CD4-positive, alpha-beta T cell treated with Interleukin-1 beta for 1 hour (primary cell): ENCODE data around the gene DNAH6.
A peak's percentile ranks its signal among the peaks of the same experiment; 100 is the strongest.

ENCODE experiments used
- DNase-seq, 2 donors: peaks; one replicate each; pipeline ENCODE4 v3.0.0-alpha.2; 2020 to 2022

Gene DNAH6

DNA sequence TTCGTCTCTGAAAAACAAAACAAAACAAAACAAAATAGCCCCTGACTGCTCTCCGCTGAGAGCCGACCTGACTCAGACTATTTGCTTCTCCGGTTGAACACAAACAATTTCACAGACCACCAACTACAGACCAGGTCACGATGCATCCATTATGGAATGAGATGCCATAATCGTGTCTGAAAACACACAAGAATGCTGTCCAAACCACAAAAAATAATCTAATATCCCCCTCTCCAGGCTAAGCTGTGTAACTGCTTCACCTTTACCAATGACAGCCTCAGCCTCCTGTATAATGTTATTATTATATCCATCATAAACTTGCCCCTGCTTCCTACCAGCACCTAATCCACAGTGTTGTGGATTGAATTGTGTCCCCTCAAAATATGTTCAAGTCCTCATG lies 114.7 kb downstream of the DNAH6 start:
- peak in 1 of 2 donors; percentile 59 for DNase-seq

DNA sequence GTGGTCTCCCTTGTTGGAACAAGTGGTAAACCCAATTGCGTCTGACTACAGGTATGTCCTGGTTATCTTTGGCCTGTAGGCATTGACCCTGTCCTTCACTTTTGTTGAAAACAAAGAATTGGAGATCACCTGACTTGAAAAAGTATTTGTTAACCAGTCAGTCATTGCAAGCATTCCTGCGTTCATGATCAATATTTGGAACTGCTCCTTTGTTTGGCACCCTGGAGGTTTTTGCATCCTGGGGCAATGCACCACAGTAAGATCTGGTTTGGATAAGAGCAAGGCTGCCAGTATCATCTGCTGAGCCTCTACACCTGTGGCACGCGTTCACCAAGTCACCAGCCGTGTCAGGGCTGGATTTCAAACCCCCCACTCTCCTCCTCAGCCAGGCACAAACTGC lies 115.7 kb downstream of the DNAH6 start:
- DNase-seq: no peak

DNA sequence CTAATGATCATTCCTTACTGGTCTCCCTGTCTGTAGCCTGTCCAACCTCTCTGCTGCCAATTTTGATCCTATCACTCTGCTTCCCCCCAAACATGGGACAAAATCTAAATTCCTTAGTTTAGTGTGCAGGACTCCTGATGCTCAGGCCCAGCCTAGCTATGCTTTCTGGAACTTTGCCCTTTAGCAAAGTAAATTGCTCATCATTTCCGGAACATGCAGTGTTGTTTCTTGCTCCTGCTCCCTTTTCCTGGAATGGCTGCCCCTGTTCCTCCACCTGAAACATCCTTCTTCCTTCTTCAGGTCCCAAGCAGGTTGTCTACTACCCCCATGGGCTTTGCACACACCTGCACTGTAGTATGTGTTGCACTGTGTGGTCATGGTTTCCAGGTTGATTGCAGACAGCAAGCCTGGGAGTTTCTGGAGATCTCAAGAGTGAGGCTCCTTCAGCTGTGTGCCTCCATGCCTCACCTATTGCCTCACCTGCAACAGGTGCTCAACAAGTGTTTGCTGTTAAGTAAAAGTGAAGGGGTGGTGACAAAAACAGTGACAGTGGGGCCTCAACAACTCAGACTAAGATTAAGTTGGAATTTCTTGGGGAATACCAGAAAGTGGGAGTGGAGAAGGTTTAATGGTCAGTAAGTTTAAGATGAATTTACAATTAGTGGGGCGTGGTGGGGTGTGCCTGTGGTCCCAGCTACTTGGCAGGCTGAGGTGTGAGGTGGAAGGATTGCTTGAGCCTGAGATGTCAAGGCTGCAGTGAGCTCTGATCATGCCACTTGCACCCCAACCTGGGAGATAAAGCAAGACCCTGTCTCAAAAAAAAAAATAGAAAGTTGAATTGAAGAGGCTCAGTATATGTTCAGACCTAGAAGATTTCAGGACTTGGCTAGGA lies 120.0 kb downstream of the DNAH6 start:
- DNase-seq: no peak

DNA sequence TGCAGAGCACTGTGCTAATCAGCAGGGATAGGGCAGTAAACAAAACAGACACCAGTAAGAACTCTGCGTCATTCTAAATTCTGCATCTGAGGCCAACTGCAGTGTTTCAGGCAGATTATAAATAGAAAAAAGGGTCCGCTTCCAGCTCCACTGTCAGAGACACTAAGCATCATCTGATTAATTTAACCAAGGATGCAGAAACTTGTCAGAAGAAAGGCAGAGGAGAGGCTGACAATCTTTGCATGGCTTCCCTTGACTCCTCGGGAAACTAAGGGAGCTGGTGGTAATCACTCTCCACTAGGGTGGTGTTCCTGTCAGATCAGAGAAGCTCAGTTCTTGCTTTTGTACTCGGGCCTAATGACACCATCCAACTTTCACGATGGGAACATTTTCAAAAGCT lies 123.5 kb downstream of the DNAH6 start:
- DNase-seq: no peak

DNA sequence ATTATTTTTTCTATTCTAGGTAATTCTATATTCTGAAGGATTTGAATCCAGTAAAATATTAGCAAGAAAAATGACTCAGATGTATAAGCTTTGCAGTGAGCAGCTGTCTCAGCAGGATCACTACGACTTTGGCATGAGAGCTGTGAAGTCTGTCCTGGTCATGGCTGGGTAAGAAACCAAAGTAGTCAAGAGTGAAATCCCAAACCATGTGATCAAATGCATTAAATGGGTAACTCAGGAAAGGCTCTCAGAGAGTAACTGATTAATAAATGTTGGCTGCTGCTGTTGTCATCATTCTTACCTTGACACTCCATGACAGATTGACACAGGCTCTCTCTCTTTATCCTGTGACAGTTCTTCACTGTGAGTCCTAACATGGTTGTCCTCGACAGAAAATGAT lies 124.1 kb downstream of the DNAH6 start:
- DNase-seq: no peak

DNA sequence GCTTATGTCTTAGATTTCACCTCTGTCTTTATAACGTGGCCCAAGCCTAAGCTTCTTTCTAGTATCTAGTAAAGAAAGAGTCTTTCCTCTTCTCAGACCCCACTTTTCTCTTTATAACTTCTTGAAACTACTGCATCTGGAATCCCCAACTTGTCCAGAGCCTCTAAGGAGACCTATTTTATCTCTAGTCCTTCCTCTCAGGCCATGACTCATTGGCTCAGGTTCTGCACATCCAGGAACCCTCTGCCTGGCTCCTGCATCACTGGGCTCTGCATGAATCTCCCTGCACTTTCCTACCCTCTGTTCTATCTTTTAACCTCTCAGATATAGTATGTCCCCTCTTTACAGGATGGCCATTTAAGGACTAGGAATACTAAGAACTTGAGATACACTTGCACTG lies 124.7 kb downstream of the DNAH6 start:
- DNase-seq: no peak

DNA sequence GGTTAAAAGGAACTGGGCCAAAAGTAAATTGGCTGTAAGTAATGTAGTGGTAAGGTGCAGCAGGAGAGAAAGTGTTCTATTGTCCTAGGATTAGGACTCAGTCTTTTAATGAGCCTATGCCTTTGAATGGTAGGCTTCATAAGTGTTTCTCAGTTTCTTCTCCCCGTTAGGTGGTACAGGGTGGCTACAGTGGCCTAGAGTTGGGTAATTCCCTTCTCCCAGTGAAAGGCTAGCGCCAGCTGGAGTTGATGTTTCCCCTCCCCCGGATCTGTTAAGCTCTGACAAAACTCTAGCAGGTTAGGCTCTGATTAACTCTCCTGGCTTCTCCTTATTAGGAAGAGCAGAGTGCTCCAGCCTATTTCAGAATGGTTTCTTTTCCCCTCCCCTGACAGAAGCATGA lies 127.7 kb downstream of the DNAH6 start:
- no peak for DNase-seq

DNA sequence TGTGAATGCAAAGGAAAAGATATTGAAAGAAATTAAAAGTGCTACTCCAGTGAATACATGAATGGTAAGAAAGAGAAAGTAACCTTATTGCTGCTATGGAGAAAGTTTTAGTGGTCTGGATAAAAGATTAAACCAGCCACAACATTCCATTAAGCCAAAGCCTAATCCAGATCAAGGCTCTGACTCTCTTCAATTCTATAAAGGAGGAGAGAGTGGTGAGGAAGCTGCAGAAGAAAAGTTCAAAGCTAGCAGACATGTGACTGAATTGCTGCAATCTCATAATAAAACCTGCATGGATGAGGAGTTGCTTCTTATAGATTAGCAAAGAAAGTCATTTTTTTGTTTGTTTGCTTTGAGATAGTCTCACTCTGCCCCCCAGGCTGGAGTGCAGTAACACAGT lies 130.2 kb downstream of the DNAH6 start:
- DNase-seq: no peak

DNA sequence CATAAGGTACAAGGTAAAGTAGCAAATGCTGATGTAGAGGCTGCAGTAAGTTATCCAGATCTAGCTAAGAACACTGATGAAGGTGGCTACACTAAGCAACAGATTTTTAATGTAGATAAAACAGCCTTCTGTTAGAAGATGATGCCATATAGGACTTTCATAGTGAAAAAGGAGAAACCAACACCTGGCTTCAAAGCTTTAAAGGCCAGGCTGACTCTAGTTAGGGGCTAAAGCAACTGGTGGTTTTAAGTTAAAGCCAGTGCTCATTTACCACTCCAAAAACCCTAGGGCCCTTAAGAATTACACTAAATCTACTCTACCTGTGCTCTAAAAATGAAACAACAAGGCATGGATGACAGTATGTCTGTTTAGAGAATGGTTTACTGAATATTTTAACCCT lies 131.0 kb downstream of the DNAH6 start:
- no peak for DNase-seq

DNA sequence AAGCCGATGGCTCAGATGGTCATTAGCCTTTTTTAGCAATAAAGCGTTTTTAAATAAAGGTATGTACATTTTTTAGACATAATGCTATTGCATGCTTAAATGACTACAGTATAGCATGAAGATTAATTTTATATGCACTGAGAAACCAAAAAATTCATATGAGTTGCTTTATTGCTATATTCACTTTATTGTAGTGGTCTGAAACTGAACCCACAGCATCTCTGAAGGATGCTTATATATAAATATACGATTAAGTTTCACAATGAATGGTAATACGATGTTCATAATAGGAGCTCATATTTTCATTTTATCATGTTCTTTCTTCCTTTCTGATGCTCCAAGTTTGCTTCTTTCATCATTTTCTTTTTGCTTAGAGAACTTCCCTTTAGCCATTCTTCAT lies 132.8 kb downstream of the DNAH6 start:
- DNase-seq: no peak

DNA sequence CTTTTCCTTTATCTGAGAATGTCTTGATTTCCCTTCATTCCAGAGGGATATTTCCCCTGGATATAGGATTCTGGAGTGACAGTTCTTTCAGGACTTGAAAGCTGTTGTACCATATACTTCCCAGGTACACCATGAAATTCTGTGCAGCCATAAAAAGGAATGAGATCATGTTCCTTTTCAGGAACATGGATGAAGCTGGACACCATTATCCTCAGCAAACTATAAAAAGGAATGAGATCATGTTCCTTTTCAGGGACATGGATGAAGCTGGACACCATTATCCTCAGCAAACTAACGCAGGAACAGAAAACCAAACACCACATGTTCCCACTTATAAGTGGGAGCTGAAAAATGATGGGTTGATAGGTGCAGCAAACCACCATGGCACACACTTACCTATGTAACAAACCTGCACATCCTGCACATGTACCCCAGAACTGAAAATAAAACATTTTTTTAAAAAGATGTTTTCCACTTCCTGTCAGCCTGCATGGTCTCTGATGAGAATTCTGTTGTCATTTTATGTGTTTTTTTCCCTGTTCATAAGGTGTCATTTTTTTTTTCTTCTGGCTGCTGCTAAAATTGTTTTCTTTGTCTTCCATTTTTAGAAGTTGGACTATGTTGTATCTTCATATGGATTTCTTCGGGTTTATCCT lies 133.3 kb downstream of the DNAH6 start:
- DNase-seq: peak in 1 of 2 donors; percentile 19

DNA sequence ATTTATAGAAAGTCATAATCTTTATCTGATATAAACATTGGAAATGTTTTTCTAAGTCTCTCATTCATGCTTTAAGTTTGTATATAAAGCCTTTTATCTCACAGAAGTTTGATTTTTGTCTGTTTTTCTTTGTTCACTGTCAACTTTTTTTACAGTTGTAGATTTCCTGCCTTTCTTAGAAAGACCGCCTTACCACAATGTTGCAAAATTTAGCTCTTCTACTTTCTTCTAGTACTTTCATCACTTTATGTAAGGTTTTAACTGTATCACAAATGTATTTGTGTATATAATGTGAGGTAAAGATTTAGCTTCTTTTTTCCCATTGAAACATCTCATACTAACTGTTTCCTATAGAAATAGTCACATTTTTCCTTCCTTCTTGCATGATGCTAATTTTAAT lies 136.1 kb downstream of the DNAH6 start:
- DNase-seq: peak in 1 of 2 donors; percentile 10

DNA sequence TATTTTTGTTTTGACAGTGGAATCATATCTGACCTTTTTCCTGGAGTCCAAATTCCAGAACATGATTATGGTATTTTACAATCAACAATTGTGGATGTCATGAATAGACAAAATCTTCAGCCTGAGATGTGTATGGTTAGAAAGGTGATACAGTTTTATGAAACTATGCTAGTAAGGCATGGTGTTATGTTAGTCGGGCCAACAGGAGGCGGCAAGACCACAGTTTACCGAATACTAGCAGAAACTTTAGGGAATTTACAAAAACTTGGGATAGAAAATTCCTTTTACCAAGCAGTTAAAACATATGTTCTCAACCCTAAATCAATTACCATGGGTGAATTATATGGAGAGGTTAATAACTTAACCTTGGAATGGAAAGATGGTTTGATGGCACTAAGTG lies 137.0 kb downstream of the DNAH6 start:
- DNase-seq: no peak

DNA sequence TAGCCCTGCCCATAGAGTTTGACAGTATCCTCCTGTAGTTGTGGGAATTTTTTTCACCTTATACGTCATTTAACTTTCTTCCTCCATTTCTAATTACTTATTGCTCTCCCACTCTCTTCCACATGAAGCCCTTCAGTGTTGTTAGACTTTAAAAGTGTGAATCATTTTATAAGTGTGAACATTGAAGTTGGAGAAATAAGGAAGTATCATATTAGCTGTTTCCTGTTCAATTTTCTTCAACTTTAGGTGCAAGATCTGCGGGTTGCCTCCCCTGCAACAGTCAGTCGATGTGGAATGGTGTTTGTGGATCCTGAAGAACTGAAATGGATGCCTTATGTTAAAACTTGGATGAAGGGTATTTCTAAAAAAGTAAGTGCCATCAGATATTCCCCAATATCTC lies 138.1 kb downstream of the DNAH6 start:
- no peak for DNase-seq

DNA sequence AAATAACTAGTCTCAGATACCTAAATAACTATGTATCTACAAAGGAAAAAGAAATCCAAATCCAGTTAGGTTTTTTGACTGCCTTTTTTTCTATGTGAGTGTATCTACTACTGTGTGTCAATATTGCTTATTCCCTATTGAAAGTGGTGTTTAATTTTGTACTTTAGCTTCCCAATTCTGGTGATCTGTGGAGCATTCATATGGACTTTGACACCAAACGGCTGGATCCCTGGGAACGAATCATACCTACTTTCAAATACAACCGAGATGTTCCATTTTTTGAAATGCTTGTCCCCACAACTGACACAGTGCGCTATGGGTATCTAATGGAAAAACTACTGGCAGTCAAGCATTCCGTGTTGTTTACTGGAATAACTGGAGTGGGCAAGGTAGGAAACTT lies 152.8 kb downstream of the DNAH6 start:
- no peak for DNase-seq

DNA sequence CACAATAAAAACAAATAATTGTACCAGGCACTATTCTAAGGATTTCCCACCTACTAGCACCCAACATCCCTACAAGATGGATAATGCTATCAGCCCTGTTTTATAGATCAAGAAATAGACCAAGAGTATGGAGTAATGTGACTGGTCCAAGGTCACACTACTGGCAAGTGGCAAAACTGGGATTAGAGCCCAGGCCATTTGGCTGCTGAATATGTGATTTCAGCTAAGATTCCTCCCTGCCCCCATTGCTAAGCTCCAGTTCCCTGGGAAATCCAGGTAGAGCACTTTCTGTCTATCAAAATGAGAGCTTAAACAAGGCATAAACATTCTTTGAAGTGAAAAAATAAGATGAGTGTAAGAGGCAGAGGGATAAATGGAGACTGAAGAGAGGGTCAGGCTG lies 157.8 kb downstream of the DNAH6 start:
- DNase-seq: no peak

DNA sequence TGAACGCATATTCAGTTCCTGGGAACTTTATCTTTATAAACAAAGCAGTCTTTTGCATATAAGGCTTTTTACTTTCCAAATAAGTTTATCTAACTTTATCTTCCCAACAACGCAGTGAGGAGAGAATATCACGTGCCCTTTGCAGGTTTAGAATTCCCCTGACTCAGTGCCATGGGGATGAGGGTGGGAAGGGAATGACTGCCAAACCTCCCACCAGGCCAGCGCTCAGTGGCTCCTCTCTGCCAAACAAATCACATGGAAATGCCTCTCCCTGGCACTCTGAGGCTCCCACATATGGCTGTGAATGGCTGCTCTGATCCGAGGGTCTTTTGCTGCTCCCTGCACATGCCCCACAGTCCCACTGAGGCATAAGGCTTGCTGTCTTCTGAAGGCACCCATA lies 158.3 kb downstream of the DNAH6 start:
- no peak for DNase-seq

DNA sequence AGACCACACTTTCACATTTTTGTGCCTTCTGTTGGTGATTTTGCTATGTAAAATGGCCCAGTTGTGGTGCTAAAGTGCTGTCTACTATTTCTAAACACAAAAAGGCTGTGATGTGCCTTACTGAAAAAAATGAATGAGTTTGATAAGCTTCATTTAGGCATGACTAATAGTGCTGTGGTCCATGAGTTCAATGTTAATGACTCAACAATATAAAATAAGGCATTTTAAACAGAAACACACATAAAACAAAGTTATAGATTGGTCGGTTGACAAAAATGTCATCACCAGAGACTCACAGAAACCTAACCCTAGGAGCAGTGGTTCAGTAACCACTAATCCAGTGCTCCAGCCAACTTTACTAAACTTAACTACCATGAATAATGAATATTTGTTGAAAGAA lies 160.0 kb downstream of the DNAH6 start:
- no peak for DNase-seq

DNA sequence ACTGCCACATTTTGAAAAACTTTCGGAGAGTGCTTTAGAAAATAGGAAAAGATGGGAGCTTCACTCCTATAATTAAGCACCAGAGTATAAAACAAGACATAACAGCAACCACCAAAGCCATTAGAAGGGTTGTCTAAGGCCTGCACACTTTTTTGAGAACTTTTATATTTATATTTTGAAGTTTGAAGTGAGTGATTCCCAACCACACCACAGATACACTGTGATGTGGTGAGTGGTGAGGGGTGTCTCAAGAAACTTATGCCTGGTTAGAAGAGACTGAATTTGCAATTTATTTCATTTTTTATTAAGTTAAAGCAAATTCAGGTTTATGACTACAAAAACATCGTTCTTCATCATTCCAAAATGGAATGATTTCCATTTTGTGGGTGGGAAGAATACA lies 161.9 kb downstream of the DNAH6 start:
- no peak for DNase-seq

DNA sequence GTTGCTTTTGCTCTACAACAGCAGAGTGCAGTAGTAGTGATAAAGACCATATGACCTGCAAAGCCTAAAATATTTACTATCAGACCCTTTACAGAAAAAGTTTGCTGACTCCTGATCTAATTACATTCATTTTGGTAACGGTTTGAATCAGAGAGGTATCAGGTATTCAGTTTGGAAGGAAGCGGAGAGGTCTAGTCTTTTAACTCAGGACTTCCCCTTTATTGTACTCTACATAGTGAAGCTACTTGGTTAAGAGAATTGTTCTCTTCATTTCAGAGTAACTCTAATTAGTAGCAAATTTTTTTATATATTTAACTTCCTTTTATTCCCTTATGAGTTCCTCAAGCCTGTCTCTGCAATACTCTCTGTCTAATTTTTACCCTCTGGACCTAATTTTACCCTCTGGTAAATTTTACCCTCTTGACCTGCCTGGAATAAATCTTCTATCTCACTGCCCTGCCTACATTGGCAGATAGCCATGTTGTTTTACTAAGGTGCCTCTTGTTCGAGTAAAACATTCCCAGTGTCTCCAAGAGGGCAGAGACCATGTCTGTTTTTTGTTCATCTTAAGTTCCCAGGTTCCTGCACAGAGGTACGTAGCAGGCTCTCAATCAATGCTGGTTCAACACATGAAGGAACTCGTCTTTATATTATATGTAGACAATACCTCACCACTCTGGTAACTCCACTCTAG lies 170.6 kb downstream of the DNAH6 start:
- DNase-seq: no peak

DNA sequence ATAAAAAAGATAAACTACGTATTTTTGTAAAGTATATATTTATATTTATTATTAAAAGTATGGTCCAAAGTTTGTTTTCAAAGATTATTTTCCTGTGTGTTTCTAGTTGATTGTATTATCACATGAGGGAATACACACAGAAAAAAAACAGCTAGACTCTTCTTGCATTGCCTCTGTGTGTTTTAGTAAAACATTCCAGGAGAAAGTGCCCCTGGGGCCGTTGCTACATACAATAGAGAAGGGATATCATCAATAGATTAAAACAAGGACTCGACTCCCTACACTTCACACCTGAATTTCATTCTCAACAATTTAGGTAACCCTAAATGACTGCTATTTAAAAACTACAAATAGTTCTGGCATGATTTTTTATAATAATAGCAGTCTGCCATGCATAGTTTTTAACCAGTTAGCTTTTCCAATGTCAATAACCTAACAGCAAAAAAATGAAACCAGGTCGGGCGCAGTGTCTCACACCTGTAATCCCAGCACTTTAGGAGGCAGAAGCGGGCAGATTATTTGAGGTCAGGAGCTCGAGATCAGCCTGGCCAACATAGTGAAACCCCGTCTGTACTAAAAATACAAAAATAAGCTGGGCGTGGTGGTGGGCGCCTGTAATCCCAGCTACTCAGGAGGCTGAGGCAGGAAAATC lies 171.3 kb downstream of the DNAH6 start:
- DNase-seq: no peak

DNA sequence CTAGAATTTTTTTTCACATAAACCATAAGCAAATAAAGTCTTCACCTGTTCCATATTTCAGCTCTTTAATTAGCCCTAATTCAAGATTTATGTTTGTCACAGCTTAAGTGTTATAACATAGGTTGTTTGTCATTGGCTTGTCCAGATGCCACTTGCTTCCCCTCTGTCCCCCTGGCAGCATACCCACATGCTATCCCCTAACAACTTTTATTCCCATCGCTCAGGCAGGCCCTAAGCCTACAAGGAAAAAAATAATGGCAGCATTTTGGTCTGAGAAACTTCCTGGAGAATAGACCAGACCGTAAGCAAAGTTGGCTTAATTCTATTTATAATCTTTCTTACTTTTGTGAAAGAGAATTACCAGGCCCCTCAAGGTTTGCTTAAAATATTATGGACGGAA lies 173.9 kb downstream of the DNAH6 start:
- DNase-seq: no peak

DNA sequence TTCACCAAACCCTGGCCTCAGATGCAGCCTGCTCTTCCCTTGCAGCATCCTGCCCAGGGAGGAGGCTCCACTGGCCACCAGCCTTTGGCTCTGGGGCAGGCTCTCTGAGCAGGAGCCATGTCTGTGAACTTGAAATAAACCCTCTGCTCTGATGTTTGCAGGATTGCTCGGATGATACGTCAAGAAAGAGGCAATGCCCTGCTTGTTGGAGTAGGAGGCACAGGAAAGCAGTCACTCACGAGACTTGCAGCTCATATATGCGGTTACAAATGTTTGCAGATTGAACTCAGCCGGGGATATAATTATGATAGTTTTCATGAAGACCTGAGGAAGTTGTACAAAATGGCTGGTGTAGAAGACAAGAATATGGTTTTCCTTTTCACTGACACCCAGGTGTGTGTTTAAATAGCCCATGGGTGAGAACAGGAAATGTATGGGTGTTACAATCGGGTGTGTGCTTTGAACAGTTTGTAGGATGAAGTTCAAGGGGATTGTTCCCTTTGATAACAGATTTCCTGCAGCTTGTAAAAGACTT lies 177.9 kb downstream of the DNAH6 start:
- DNase-seq: peak; percentile 19 to 45
